Measurements from ENCODE around the gene TMPRSS13. TPM values are rescaled to one million over a fixed set of nuclear protein-coding genes. Genes with fewer than 3 reads are reported as not detected.

Gene TMPRSS13
- total and polyA plus RNA-seq, 11 donors: 0.03 to 0.51 (median 0.12) TPM; not detected in 5

DNA sequence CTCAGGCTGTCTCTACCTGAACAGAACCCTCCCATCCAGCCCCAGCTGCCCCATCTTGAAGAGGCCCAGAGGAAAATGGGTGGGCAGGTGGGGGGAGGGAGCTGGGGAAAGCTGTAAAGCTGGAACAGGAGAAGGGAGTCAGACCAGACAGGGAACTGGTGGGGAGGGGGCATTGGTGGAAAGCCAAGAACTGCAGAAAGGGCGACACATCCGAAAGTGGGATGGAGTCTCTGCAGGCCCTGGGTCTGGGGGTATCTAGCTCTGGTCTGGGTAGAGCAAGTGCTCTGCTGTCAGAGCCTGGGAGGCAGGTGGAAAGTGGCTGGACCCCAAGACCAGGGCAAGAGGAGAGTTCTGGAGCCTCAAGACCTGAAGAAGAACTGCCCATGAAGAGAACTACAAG, 7.7 kb downstream of the TMPRSS13 start:
- 94 to 98% (median 97%) methylated on average over 2 of the region's 2 CpGs for WGBS, 4 donors
- intact Hi-C loops (cut with DNase I): no loop called here
- TF ChIP-seq POLR2A (IDR thresholded peaks at IDR 0.05): no peak
- TF ChIP-seq, protein P1, sequence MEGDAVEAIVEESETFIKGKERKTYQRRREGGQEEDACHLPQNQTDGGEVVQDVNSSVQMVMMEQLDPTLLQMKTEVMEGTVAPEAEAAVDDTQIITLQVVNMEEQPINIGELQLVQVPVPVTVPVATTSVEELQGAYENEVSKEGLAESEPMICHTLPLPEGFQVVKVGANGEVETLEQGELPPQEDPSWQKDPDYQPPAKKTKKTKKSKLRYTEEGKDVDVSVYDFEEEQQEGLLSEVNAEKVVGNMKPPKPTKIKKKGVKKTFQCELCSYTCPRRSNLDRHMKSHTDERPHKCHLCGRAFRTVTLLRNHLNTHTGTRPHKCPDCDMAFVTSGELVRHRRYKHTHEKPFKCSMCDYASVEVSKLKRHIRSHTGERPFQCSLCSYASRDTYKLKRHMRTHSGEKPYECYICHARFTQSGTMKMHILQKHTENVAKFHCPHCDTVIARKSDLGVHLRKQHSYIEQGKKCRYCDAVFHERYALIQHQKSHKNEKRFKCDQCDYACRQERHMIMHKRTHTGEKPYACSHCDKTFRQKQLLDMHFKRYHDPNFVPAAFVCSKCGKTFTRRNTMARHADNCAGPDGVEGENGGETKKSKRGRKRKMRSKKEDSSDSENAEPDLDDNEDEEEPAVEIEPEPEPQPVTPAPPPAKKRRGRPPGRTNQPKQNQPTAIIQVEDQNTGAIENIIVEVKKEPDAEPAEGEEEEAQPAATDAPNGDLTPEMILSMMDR (IDR thresholded peaks at IDR 0.05): no peak
- Histone ChIP-seq H3K27ac (no peak overlapping the region), H3K4me3 (no peak overlapping the region), H3K4me1 (no peaks in the 10 kb centered on the region), H3K27me3 (no peaks in the 10 kb centered on the region), H3K9me3 (no peaks in the 10 kb centered on the region), H3K36me3 (no peaks in the 10 kb centered on the region)
- DNase-seq (no peak), ATAC-seq (no peak)

DNA sequence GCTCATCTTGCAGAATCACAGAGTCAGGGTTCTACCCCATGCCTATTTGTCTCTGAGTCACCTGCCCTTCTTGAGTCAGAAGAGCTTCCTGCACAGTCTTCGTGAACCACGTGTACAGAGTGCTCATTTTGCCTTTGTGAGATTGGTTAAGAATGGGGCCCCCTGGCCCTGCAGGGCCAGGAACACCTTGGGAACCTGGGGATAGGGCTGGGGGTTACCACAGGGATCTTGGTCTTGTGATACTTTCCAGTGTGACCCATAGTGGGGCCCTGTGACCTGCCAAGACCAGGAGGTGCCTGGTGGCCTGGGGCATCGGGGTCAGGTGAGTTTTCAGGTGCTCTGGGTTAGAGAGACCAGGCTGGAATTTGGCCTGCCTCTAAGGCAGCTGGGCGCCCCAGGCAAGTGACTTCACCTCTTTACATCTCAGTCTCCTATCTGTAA, 9.4 kb downstream of the TMPRSS13 start:
- Histone ChIP-seq H3K27me3 (no peaks in the 10 kb centered on the region), H3K9me3 (no peaks in the 10 kb centered on the region), H3K36me3 (no peaks in the 10 kb centered on the region), H3K4me3 (no peak overlapping the region), H3K27ac (no peak overlapping the region), H3K4me1 (no peaks in the 10 kb centered on the region)
- no peak for TF ChIP-seq POLR2A (IDR thresholded peaks at IDR 0.05)
- TF ChIP-seq, protein P1 (IDR thresholded peaks at IDR 0.05): no peak
- no peak for ATAC-seq
- no peak for DNase-seq
- WGBS, 4 donors: 74 to 95% (median 91%) methylated on average over 4 of the region's 4 CpGs
- intact Hi-C loops (cut with DNase I): no loop called here

DNA sequence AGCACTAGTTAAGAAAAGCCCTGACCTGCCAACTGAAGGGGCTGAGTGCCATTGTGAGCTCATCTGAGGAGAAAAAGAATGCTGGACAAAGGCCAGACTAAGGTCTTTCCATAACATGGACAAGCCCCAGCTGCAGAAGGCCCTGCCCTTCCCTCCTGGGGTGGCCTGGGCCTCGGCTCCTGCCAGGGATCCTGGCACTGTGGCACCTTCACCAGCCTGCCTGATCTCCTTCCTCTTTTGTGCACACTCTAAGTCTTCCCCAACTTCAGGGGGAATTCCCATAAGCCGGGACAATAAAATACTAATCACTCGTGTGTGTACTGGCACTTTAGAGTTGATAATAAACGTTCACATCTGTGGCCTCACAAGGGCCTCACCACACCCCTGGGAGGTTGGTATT, 9.9 kb downstream of the TMPRSS13 start:
- no peak for TF ChIP-seq POLR2A (IDR thresholded peaks at IDR 0.05)
- TF ChIP-seq, protein P1 (IDR thresholded peaks at IDR 0.05): no peak
- Histone ChIP-seq H3K4me1 (no peaks in the 10 kb centered on the region), H3K9me3 (no peaks in the 10 kb centered on the region), H3K27ac (no peak overlapping the region), H3K36me3 (no peaks in the 10 kb centered on the region), H3K4me3 (no peak overlapping the region), H3K27me3 (no peaks in the 10 kb centered on the region)
- intact Hi-C loops (cut with DNase I): no loop called here
- DNase-seq (no peak), ATAC-seq (peak in 1 of 4 donors; percentile 30)
- 36 to 61% (median 41%) methylated on average over 4 of the region's 4 CpGs for WGBS, 4 donors

DNA sequence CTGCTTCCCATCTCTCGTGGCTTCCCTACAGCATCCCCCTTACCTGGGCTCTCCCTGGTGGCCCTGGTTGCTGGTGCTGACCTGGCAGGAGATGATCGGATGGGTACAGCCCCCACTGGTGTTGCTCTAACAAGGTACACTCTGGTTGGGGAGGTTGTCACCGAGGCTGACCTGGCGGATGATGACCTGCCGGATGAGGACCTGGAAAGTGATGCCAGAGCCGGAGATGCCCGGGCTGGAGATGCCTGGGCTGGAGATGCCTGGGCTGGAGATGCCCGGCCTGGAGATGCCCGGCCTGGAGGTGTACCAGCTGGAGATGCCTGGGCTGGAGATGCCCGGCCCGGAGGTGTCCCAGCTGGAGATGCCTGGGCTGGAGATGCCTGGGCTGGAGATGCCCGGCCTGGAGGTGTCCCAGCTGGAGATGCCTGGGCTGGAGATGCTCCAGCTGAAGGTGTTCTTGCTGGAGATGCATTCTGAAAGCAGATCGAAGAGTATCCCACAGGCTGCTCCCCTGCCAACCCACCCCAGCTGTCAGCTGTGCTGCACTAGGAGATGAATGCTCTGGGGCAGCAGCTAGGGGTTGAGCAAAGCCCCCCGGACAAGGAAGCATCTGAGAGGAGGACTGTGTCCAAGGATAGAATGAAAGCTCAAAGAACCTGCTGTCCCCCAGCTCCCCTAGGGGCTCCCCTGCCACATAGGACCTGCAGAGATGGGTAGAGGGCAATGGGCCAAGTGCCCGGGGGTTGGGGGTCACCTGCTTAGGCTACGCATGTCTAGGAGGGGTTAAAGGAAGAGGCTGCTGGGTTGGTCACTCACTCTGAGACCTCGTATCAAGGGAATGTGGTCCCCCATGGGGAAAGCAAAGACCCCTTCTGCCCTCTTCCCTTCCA, 10.6 kb downstream of the TMPRSS13 start:
- DNase-seq (no peak), ATAC-seq (no peak)
- 92 to 94% (median 93%) methylated on average over 9 to 17 of the region's 17 CpGs for whole genome bisulfite sequencing, 4 donors
- H3K36me3 ChIP-seq: no peaks in the 10 kb centered on the region
- no peaks in the 10 kb centered on the region for H3K9me3 ChIP-seq
- no peak overlapping the region for H3K4me3 ChIP-seq
- TF ChIP-seq POLR2A (IDR thresholded peaks at IDR 0.05): no peak
- TF ChIP-seq, protein P1 (IDR thresholded peaks at IDR 0.05): no peak
- no peaks in the 10 kb centered on the region for H3K4me1 ChIP-seq
- no peak overlapping the region for H3K27ac ChIP-seq
- H3K27me3 ChIP-seq: no peaks in the 10 kb centered on the region
- intact Hi-C loops (cut with DNase I): no loop called here

Measured in heart left ventricle (tissue), 16 donors.